ENCODE measurements around the gene CEP83.

DNA sequence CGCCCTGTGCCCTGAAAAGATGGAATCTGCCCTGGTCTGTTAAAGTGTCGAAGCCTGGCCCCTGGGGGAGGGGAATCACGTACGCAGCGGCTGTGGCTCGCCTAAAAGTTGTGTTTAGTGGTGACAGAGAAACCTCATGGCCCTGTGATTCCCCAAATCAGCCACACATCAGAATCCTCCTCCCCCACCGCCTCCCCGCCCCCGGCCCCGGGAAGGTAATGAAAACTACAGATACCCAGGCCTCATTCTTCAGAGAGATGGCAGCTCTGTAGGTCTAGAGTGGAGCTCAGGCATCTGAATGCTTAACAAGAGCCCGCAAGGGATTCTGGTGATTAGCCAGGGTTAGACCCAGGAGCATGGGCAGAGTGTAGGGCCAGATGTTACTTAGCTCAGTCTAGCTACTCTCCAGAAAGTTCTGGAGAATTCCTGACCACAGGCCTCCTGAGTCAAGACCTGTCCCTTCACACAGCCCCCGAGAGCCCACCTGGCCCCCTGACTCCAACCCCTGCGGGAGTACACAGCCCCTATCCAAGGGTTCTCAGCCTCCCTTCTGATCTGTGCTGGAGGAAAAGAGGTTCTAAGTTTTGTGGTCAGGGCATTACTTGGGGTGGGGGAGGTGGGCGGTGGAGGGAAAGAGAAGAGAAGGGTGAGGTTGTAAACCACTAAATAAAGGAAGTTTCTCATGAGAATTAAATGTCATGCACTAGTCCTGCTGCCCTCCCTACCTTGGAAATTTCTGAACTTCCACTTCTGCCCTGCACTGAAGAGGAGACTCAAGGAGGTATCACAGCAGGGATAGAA lies 196.5 kb downstream of the CEP83 start:
- TF ChIP-seq, protein P1, sequence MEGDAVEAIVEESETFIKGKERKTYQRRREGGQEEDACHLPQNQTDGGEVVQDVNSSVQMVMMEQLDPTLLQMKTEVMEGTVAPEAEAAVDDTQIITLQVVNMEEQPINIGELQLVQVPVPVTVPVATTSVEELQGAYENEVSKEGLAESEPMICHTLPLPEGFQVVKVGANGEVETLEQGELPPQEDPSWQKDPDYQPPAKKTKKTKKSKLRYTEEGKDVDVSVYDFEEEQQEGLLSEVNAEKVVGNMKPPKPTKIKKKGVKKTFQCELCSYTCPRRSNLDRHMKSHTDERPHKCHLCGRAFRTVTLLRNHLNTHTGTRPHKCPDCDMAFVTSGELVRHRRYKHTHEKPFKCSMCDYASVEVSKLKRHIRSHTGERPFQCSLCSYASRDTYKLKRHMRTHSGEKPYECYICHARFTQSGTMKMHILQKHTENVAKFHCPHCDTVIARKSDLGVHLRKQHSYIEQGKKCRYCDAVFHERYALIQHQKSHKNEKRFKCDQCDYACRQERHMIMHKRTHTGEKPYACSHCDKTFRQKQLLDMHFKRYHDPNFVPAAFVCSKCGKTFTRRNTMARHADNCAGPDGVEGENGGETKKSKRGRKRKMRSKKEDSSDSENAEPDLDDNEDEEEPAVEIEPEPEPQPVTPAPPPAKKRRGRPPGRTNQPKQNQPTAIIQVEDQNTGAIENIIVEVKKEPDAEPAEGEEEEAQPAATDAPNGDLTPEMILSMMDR (IDR thresholded peaks at IDR 0.05; ENCODE audit: borderline replicate concordance, extremely low read depth, low read length, poor library complexity, severe bottlenecking): no peak
- no peak for TF ChIP-seq EZH2 (IDR thresholded peaks at IDR 0.05; ENCODE audit: borderline replicate concordance, low read depth, low read length, severe bottlenecking)

Data from DND-41 (cell line).